Caco-2 (cell line): ENCODE data around the gene SOX6. TPM values are rescaled to one million over a fixed set of nuclear protein-coding genes. Genes with fewer than 3 reads are reported as not detected.
A peak's percentile ranks its signal among the peaks of the same experiment; 100 is the strongest.

Experiments
- BruUV-seq: library from RNA; stranded (reverse); fragments of 400-500 nt; replicated peaks from 2 replicates; lab custom pipeline; 2021; lab: Mats Ljungman, UMichigan
- CTCF ChIA-PET: fragments of 300-600 bp; sonication (Branson Sonifier 250); formaldehyde crosslinking; loops from one replicate; lab custom pipeline; 2022; ENCODE audit warnings: antibody characterized with exemption; lab: Charles Lee
- POLR2A ChIA-PET: fragments of 300-600 bp; sonication (Branson Sonifier 250); formaldehyde crosslinking; loops from one replicate; lab custom pipeline; 2022; ENCODE audit warnings: antibody characterized with exemption; lab: Charles Lee
- DNase-seq, 2 experiments: peaks; one replicate each; pipeline versions ENCODE4 v3.0.0 to v3.0.0-alpha.2; 2020 to 2022
- H3K27me3 ChIP-seq: replicated peaks from 2 replicates; pipeline ENCODE4 v1.6.0; 2011; ENCODE audit warnings: low read length; ENCODE audit not compliant: control insufficient read depth, insufficient read depth
- H3K36me3 ChIP-seq: 2 replicates; pipeline ENCODE4 v1.5.1; 2011; ENCODE audit warnings: low read length; ENCODE audit not compliant: control insufficient read depth, insufficient read depth
- H3K4me1 ChIP-seq: fragments of 250-450 bp; sonication (Bioruptor Pico); 2 replicates; pipeline ENCODE4 v1.5.1; 2020; ENCODE audit warnings: mild to moderate bottlenecking
- H3K4me3 ChIP-seq: 2 replicates; pipeline ENCODE4 v1.5.1; 2011; ENCODE audit warnings: low read depth, mild to moderate bottlenecking, control low read depth, low read length
- H3K9me3 ChIP-seq: fragments of 250-450 bp; sonication (Bioruptor Pico); 2 replicates; pipeline ENCODE4 v1.5.1; 2020; ENCODE audit warnings: mild to moderate bottlenecking, moderate library complexity
- H3K27ac Mint-ChIP-seq: one replicate; pipeline ENCODE4 v1.8.0; 2022; ENCODE audit warnings: mixed read lengths; ENCODE audit not compliant: unreplicated experiment
- H3K27me3 Mint-ChIP-seq: one replicate; pipeline ENCODE4 v1.8.0; 2022; ENCODE audit warnings: mixed read lengths; ENCODE audit not compliant: insufficient read depth, unreplicated experiment
- H3K36me3 Mint-ChIP-seq: one replicate; pipeline ENCODE4 v1.8.0; 2022; ENCODE audit warnings: mild to moderate bottlenecking, mixed read lengths; ENCODE audit not compliant: insufficient read depth, unreplicated experiment
- H3K4me1 Mint-ChIP-seq: one replicate; pipeline ENCODE4 v1.8.0; 2022; ENCODE audit warnings: low read depth, mixed read lengths; ENCODE audit not compliant: unreplicated experiment
- H3K4me3 Mint-ChIP-seq: one replicate; pipeline ENCODE4 v1.8.0; 2022; ENCODE audit warnings: mild to moderate bottlenecking, moderate library complexity, mixed read lengths; ENCODE audit not compliant: unreplicated experiment
- H3K9me3 Mint-ChIP-seq: one replicate; pipeline ENCODE4 v1.8.0; 2022; ENCODE audit warnings: mixed read lengths; ENCODE audit not compliant: unreplicated experiment
- CTCF ChIP-seq, 2 experiments: fragments of 200-600 bp in 1 of 2; IDR thresholded peaks; 1 replicate in 1 of 2; 2 replicates in 1 of 2; pipeline versions ENCODE4 v1.5.1 to v1.8.0; 2011 to 2022; ENCODE audit warnings: antibody characterized with exemption in 1 of 2, control low read depth in 1 of 2, inconsistent platforms in 1 of 2, low read depth in 1 of 2, low read length in 1 of 2, mild to moderate bottlenecking in 1 of 2, moderate library complexity in 1 of 2; ENCODE audit not compliant: insufficient read depth in 1 of 2, severe bottlenecking in 1 of 2, unreplicated experiment in 1 of 2
- intact Hi-C: fragments of 100-400 bp; cut with micrococcal nuclease; formaldehyde crosslinking; loops from one replicate; pipeline ENCODE4 v1.10.0; 2022; ENCODE audit not compliant: unreplicated experiment
- total RNA-seq: library from RNA; stranded (reverse); gene quantifications from 2 replicates; pipeline ENCODE4 v1.2.3, GENCODE V29; 2022

The SOX6 gene
- total RNA-seq, 1 experiment from 2014 or later = 10.8 TPM

- peaks cover 31% of the 10 kb centered on the region for H3K4me1 Mint-ChIP-seq
- H3K27me3 ChIP-seq = no peaks in the 10 kb centered on the region
- ChIA-PET CTCF (interaction anchor here (1.1 kb wide), 1 partner anchor 14 kb away, joined by 3 read pairs; no protein-coding TSS in a partner anchor), POLR2A (no interaction called here)
- H3K9me3 Mint-ChIP-seq = peaks cover 1% of the 10 kb centered on the region
- H3K27ac Mint-ChIP-seq = no peak overlapping the region
- intact Hi-C loops = no loop called here
- no peak for TF ChIP-seq CTCF (IDR thresholded peaks at IDR 0.05; ENCODE audit: insufficient read depth in 1 of 2, low read depth in 1 of 2, low read length in 1 of 2, severe bottlenecking in 1 of 2, unreplicated experiment in 1 of 2)
- no TSS peak for BruUV-seq
- DNase-seq = no peak
- no peaks in the 10 kb centered on the region for H3K9me3 ChIP-seq
- no peaks in the 10 kb centered on the region for H3K27me3 Mint-ChIP-seq
- no peaks in the 10 kb centered on the region; the same call in none of the 2 replicates for H3K36me3 ChIP-seq
- peaks cover 6% of the 10 kb centered on the region for H3K36me3 Mint-ChIP-seq
- peaks cover 52% of the 10 kb centered on the region for H3K4me1 ChIP-seq
- no peak overlapping the region for H3K4me3 ChIP-seq
- no peak overlapping the region for H3K4me3 Mint-ChIP-seq
These were observed 244.7 kb downstream of the SOX6 start for GRCh38 chr11:16111690-16112089.

GRCh38 chr11:16110886-16111285 lies 245.5 kb downstream of the SOX6 start:
- H3K27me3 ChIP-seq = no peaks in the 10 kb centered on the region
- no peak for TF ChIP-seq CTCF (IDR thresholded peaks at IDR 0.05; ENCODE audit: insufficient read depth in 1 of 2, low read depth in 1 of 2, low read length in 1 of 2, severe bottlenecking in 1 of 2, unreplicated experiment in 1 of 2)
- POLR2A ChIA-PET = no interaction called here
- peaks cover 44% of the 10 kb centered on the region for H3K4me1 ChIP-seq
- Mint-ChIP-seq H3K4me3 (no peak overlapping the region), H3K9me3 (peaks cover 9% of the 10 kb centered on the region), H3K4me1 (peaks cover 31% of the 10 kb centered on the region), H3K27ac (no peak overlapping the region), H3K27me3 (no peaks in the 10 kb centered on the region), H3K36me3 (peaks cover 6% of the 10 kb centered on the region)
- BruUV-seq = no TSS peak
- CTCF ChIA-PET = interaction anchor here (1.1 kb wide), 1 partner anchor 13 kb away, joined by 3 read pairs; no protein-coding TSS in a partner anchor
- no peak overlapping the region for H3K4me3 ChIP-seq
- intact Hi-C loops = no loop called here
- DNase-seq = no peak
- peaks cover 6% of the 10 kb centered on the region; the same call in 1 of the 2 replicates for H3K9me3 ChIP-seq
- H3K36me3 ChIP-seq = no peaks in the 10 kb centered on the region; the same call in 1 of the 2 replicates

- intact Hi-C loops = loop anchor here (2.0 to 5.0 kb wide), 3 partner anchors 15 to 97 kb away; no protein-coding TSS in a partner anchor
- no peak overlapping the region for H3K4me3 ChIP-seq
- H3K27me3 ChIP-seq = no peaks in the 10 kb centered on the region
- POLR2A ChIA-PET = no interaction called here
- no peaks in the 10 kb centered on the region for H3K9me3 ChIP-seq
- H3K4me1 ChIP-seq = peaks cover 43% of the 10 kb centered on the region
- no peak for DNase-seq
- H3K36me3 ChIP-seq = no peaks in the 10 kb centered on the region
- Mint-ChIP-seq H3K36me3 (no peaks in the 10 kb centered on the region), H3K4me1 (peaks cover 30% of the 10 kb centered on the region), H3K9me3 (peaks cover 13% of the 10 kb centered on the region), H3K27ac (peak overlapping the region; percentile 61), H3K27me3 (no peaks in the 10 kb centered on the region), H3K4me3 (no peak overlapping the region)
- BruUV-seq = no TSS peak
- TF ChIP-seq CTCF (IDR thresholded peaks at IDR 0.05; ENCODE audit: insufficient read depth in 1 of 2, low read depth in 1 of 2, low read length in 1 of 2, severe bottlenecking in 1 of 2, unreplicated experiment in 1 of 2) = no peak
- CTCF ChIA-PET = no interaction called here
These were observed 256.9 kb downstream of the SOX6 start for GRCh38 chr11:16099343-16099900.
